ENCODE data around the gene MADD. TPM values are rescaled to one million over a fixed set of nuclear protein-coding genes. Genes with fewer than 3 reads are reported as not detected.

MADD gene
- total RNA-seq, 1 donor from 2014 or later, result 67.2 TPM

GRCh38 chr11:47280099-47280498, 10.2 kb downstream of the MADD start:
- H3K27me3 Mint-ChIP-seq (ENCODE audit: unreplicated experiment), result no peaks in the 10 kb centered on the region
- no peaks in the 10 kb centered on the region for H3K4me1 Mint-ChIP-seq (ENCODE audit: unreplicated experiment)
- no peak for TF ChIP-seq CTCF (IDR thresholded peaks at IDR 0.05)
- peaks cover 48% of the 10 kb centered on the region for H3K36me3 Mint-ChIP-seq (ENCODE audit: unreplicated experiment)
- no peak for DNase-seq (ENCODE audit: extremely low spot score, unreplicated experiment)
- no peak overlapping the region for H3K27ac Mint-ChIP-seq (ENCODE audit: unreplicated experiment)
- H3K4me3 Mint-ChIP-seq (ENCODE audit: unreplicated experiment), result no peak overlapping the region
- no peaks in the 10 kb centered on the region for H3K9me3 Mint-ChIP-seq (ENCODE audit: unreplicated experiment)

GRCh38 chr11:47280860-47281259, 10.9 kb downstream of the MADD start:
- Mint-ChIP-seq H3K9me3 (ENCODE audit: unreplicated experiment) (no peaks in the 10 kb centered on the region), H3K4me1 (ENCODE audit: unreplicated experiment) (no peaks in the 10 kb centered on the region), H3K27ac (ENCODE audit: unreplicated experiment) (no peak overlapping the region), H3K27me3 (ENCODE audit: unreplicated experiment) (no peaks in the 10 kb centered on the region), H3K4me3 (ENCODE audit: unreplicated experiment) (no peak overlapping the region), H3K36me3 (ENCODE audit: unreplicated experiment) (peaks cover 49% of the 10 kb centered on the region)
- TF ChIP-seq CTCF (IDR thresholded peaks at IDR 0.05), result no peak
- DNase-seq (ENCODE audit: extremely low spot score, unreplicated experiment), result no peak

- H3K4me1 Mint-ChIP-seq (ENCODE audit: unreplicated experiment), result no peaks in the 10 kb centered on the region
These were observed 12.5 kb downstream of the MADD start for GRCh38 chr11:47282462-47282861.

GRCh38 chr11:47284151-47284550, 14.2 kb downstream of the MADD start:
- Mint-ChIP-seq H3K4me1 (ENCODE audit: unreplicated experiment) (no peaks in the 10 kb centered on the region), H3K27ac (ENCODE audit: unreplicated experiment) (no peak overlapping the region), H3K27me3 (ENCODE audit: unreplicated experiment) (no peaks in the 10 kb centered on the region), H3K4me3 (ENCODE audit: unreplicated experiment) (no peak overlapping the region), H3K36me3 (ENCODE audit: unreplicated experiment) (peaks cover 56% of the 10 kb centered on the region), H3K9me3 (ENCODE audit: unreplicated experiment) (no peaks in the 10 kb centered on the region)
- DNase-seq (ENCODE audit: extremely low spot score, unreplicated experiment), result no peak
- TF ChIP-seq CTCF (IDR thresholded peaks at IDR 0.05), result no peak

More at GRCh38 chr11:47282462-47282861, 12.5 kb downstream of the MADD start:
- Mint-ChIP-seq H3K27me3 (ENCODE audit: unreplicated experiment) (no peaks in the 10 kb centered on the region), H3K4me3 (ENCODE audit: unreplicated experiment) (no peak overlapping the region), H3K36me3 (ENCODE audit: unreplicated experiment) (peaks cover 51% of the 10 kb centered on the region), H3K27ac (ENCODE audit: unreplicated experiment) (no peak overlapping the region), H3K9me3 (ENCODE audit: unreplicated experiment) (no peaks in the 10 kb centered on the region)
- no peak for TF ChIP-seq CTCF (IDR thresholded peaks at IDR 0.05)
- DNase-seq (ENCODE audit: extremely low spot score, unreplicated experiment), result no peak

GRCh38 chr11:47285969-47286770, 16.2 kb downstream of the MADD start:
- H3K9me3 Mint-ChIP-seq (ENCODE audit: unreplicated experiment), result no peaks in the 10 kb centered on the region
- H3K36me3 Mint-ChIP-seq (ENCODE audit: unreplicated experiment), result peaks cover 65% of the 10 kb centered on the region

More at GRCh38 chr11:47285969-47286770, 16.2 kb downstream of the MADD start:
- no peak for DNase-seq (ENCODE audit: extremely low spot score, unreplicated experiment)
- Mint-ChIP-seq H3K27me3 (ENCODE audit: unreplicated experiment) (no peaks in the 10 kb centered on the region), H3K4me3 (ENCODE audit: unreplicated experiment) (no peak overlapping the region), H3K4me1 (ENCODE audit: unreplicated experiment) (no peaks in the 10 kb centered on the region), H3K27ac (ENCODE audit: unreplicated experiment) (no peak overlapping the region)
- no peak for TF ChIP-seq CTCF (IDR thresholded peaks at IDR 0.05)
